Measurements from ENCODE around the gene RNF212. TPM values are rescaled to one million over a fixed set of nuclear protein-coding genes. Genes with fewer than 3 reads are reported as not detected.

RNF212 gene
- total RNA-seq, 1 donor from 2014 or later: 8.1 TPM

GRCh38 chr4:1084796-1085403, 28.5 kb downstream of the RNF212 start:
- no peak for TF ChIP-seq CTCF (conservative IDR thresholded peaks at IDR 0.05; ENCODE audit: low read depth, low read length)
- DNase-seq (ENCODE audit: low read depth): no peak
- no peak overlapping the region for H3K4me3 ChIP-seq (ENCODE audit: low read depth, low read length)

- no peak overlapping the region for H3K4me3 ChIP-seq (ENCODE audit: low read depth, low read length)
- no peak for DNase-seq (ENCODE audit: low read depth)
- TF ChIP-seq CTCF (conservative IDR thresholded peaks at IDR 0.05; ENCODE audit: low read depth, low read length): no peak
These were observed 29.0 kb downstream of the RNF212 start for GRCh38 chr4:1084394-1084793.

GRCh38 chr4:1082215-1083182, 30.9 kb downstream of the RNF212 start:
- H3K4me3 ChIP-seq (ENCODE audit: low read depth, low read length): peak overlapping the region; percentile 5
- no peak for TF ChIP-seq CTCF (conservative IDR thresholded peaks at IDR 0.05; ENCODE audit: low read depth, low read length)
- peak; percentile 87 for DNase-seq (ENCODE audit: low read depth)

- TF ChIP-seq CTCF (conservative IDR thresholded peaks at IDR 0.05; ENCODE audit: low read depth, low read length): no peak
- no peak overlapping the region for H3K4me3 ChIP-seq (ENCODE audit: low read depth, low read length)
- peak; percentile 9 for DNase-seq (ENCODE audit: low read depth)
These were observed 31.7 kb downstream of the RNF212 start for GRCh38 chr4:1081689-1082040.

GRCh38 chr4:1080961-1081688, 32.2 kb downstream of the RNF212 start:
- peak; percentile 19 for DNase-seq (ENCODE audit: low read depth)
- H3K4me3 ChIP-seq (ENCODE audit: low read depth, low read length): no peak overlapping the region
- no peak for TF ChIP-seq CTCF (conservative IDR thresholded peaks at IDR 0.05; ENCODE audit: low read depth, low read length)

GRCh38 chr4:1080432-1080831, 32.9 kb downstream of the RNF212 start:
- no peak overlapping the region for H3K4me3 ChIP-seq (ENCODE audit: low read depth, low read length)
- TF ChIP-seq CTCF (conservative IDR thresholded peaks at IDR 0.05; ENCODE audit: low read depth, low read length): no peak
- DNase-seq (ENCODE audit: low read depth): no peak
